22Rv1 (cell line): Measurements from ENCODE around the gene PCSK1N.

ENCODE experiments used
- H3K27ac ChIP-seq: fragments of 450-650 bp; 2 replicates; pipeline ENCODE4 v1.5.1; 2017
- CTCF ChIP-seq: fragments of 450-650 bp; IDR thresholded peaks from 2 replicates; pipeline ENCODE4 v1.5.1; 2017; ENCODE audit warnings: mild to moderate bottlenecking
- ZFX ChIP-seq: fragments of 450-650 bp; IDR thresholded peaks from 2 replicates; pipeline ENCODE4 v1.6.1; 2017; ENCODE audit warnings: antibody characterized with exemption, borderline replicate concordance

Gene PCSK1N

GRCh38 chrX:48848847-48849246, 13.4 kb upstream of the PCSK1N start:
- no peak for TF ChIP-seq CTCF
- TF ChIP-seq ZFX = no peak
- no peak overlapping the region for H3K27ac ChIP-seq

GRCh38 chrX:48839686-48840085, 4.3 kb upstream of the PCSK1N start:
- TF ChIP-seq CTCF = no peak
- TF ChIP-seq ZFX = no peak
- no peak overlapping the region for H3K27ac ChIP-seq

DNA sequence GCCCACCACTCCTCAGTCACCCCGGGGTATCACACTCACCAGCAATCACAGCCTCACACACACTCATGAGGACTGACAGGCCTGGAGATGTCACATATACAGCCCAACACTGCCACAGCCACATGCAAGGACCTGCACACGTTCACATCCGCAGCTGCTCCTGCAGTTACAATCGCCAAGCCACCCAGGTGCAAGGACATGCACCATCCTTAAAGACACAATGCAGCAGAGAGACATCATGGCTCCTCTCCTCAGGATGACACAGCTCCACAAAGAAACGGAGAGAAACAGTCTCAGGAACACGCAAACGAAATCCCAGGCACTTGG, 1.1 kb downstream of the PCSK1N start:
- peak overlapping the region; percentile 40 for H3K27ac ChIP-seq
- TF ChIP-seq ZFX = no peak
- TF ChIP-seq CTCF = no peak

GRCh38 chrX:48833542-48834138, 1.8 kb downstream of the PCSK1N start:
- H3K27ac ChIP-seq = no peak overlapping the region
- TF ChIP-seq ZFX (no peak), CTCF (no peak)

- no peak overlapping the region for H3K27ac ChIP-seq
- TF ChIP-seq CTCF (no peak), ZFX (no peak)
Measured at GRCh38 chrX:48831909-48832291, 3.5 kb downstream of the PCSK1N start.

DNA sequence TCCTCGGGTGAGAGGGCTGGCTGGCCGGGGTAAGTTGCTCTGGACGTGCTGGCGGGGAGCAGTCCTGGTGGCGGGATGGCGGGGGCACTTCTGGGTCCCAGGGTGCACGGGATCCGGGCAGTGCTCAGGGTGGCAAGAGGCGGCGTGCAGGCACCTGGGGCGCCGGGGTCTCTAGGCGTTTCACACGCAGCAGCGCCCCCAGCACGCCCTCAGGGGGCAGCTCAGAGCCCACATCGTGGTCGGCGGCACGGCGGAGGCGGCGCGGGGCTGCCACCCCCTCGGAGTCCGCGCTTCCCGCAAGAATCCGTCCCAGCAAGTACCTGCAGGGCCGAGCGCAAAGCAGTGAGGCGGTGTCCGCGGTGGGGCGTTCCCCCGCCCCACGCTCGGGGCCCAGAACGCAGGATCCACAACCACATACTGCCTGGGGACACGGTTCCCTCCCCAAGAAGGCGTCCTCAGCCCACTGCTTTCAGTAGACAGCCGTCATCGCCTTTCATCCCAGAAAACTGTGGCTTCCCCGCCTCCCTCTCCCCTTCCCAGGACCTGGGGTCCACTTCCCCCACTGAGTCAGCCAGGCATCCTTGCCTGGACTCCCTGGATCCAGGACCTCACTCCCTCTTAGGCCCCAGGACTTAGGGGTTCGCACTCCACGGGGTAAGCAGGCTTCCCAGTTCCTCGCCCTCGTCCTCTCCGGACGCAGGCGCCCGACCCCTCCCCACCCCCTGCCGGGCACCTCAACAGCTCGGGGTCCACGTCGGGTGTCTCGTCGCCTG, 4.1 kb downstream of the PCSK1N start:
- no peak for TF ChIP-seq CTCF
- no peak for TF ChIP-seq ZFX
- H3K27ac ChIP-seq = no peak overlapping the region

GRCh38 chrX:48829016-48829735, 6.2 kb downstream of the PCSK1N start:
- H3K27ac ChIP-seq = no peak overlapping the region
- TF ChIP-seq ZFX (no peak), CTCF (no peak)
